DOHH2 (cell line): ENCODE data around the gene DSCAML1.

Experiments
- H3F3A ChIP-seq: fragments of 200-600 bp; sonication (generic), shearing (Covaris generic); 2 replicates; pipeline ENCODE4 v1.6.0; 2016; ENCODE audit warnings: antibody characterized with exemption, mild to moderate bottlenecking; ENCODE audit not compliant: control insufficient read depth, insufficient read depth
- H3K27ac ChIP-seq: fragments of 200-600 bp; sonication (generic); 2 replicates; pipeline ENCODE4 v1.5.1; 2014; ENCODE audit warnings: low read depth, mild to moderate bottlenecking, low read length, moderate library complexity
- H3K27me3 ChIP-seq: fragments of 200-600 bp; sonication (generic); 2 replicates; pipeline ENCODE4 v1.6.1; 2014; ENCODE audit warnings: mild to moderate bottlenecking, low read length, mixed read lengths; ENCODE audit not compliant: control insufficient read depth
- H3K36me3 ChIP-seq: fragments of 200-600 bp; sonication (generic); 2 replicates; pipeline ENCODE4 v1.6.1; 2014; ENCODE audit warnings: mild to moderate bottlenecking, low read length, moderate library complexity, mixed read lengths; ENCODE audit not compliant: control insufficient read depth
- H3K4me1 ChIP-seq: fragments of 200-600 bp; sonication (generic); 2 replicates; pipeline ENCODE4 v1.6.1; 2014; ENCODE audit warnings: mild to moderate bottlenecking, low read length, mixed read lengths; ENCODE audit not compliant: control insufficient read depth
- H3K4me2 ChIP-seq: fragments of 200-600 bp; sonication (generic); 2 replicates; pipeline ENCODE4 v1.6.0; 2014; ENCODE audit warnings: mild to moderate bottlenecking, low read length, moderate library complexity
- H3K4me3 ChIP-seq: fragments of 200-600 bp; sonication (generic); 2 replicates; pipeline ENCODE4 v1.5.1; 2014; ENCODE audit warnings: mild to moderate bottlenecking, low read length, mixed read lengths
- H3K79me2 ChIP-seq: fragments of 200-600 bp; sonication (generic); 2 replicates; pipeline ENCODE4 v1.6.1; 2014; ENCODE audit warnings: mild to moderate bottlenecking, low read length, mixed read lengths; ENCODE audit not compliant: control insufficient read depth
- H3K9me2 ChIP-seq: fragments of 200-600 bp; sonication (generic); replicated peaks from 2 replicates; pipeline ENCODE4 v1.6.1; 2014; ENCODE audit warnings: mild to moderate bottlenecking, low read length, mixed read lengths; ENCODE audit not compliant: control insufficient read depth
- H3K9me3 ChIP-seq: fragments of 200-600 bp; sonication (generic); 2 replicates; pipeline ENCODE4 v1.6.1; 2014; ENCODE audit warnings: antibody characterized with exemption, low read length, mixed read lengths; ENCODE audit not compliant: control insufficient read depth, insufficient read depth
- H4K20me1 ChIP-seq: fragments of 200-600 bp; sonication (generic); 2 replicates; pipeline ENCODE4 v1.6.0; 2014; ENCODE audit warnings: low read depth, mild to moderate bottlenecking, antibody characterized with exemption, low read length, moderate library complexity; ENCODE audit not compliant: control insufficient read depth, insufficient read depth
- EZH2phosphoT487 ChIP-seq: fragments of 200-600 bp; sonication (generic); IDR thresholded peaks from 2 replicates; pipeline ENCODE4 v1.6.1; 2017; ENCODE audit warnings: borderline replicate concordance, mild to moderate bottlenecking, antibody characterized with exemption, low read length, moderate library complexity, mixed read lengths
- TF ChIP-seq, protein P1 (sequence below): fragments of 200-600 bp; sonication (generic); IDR thresholded peaks from one replicate; pipeline ENCODE4 v1.5.1; 2014; ENCODE audit warnings: antibody characterized with exemption, mild to moderate bottlenecking, low read depth, low read length; ENCODE audit not compliant: poor library complexity, severe bottlenecking

DSCAML1 gene

DNA sequence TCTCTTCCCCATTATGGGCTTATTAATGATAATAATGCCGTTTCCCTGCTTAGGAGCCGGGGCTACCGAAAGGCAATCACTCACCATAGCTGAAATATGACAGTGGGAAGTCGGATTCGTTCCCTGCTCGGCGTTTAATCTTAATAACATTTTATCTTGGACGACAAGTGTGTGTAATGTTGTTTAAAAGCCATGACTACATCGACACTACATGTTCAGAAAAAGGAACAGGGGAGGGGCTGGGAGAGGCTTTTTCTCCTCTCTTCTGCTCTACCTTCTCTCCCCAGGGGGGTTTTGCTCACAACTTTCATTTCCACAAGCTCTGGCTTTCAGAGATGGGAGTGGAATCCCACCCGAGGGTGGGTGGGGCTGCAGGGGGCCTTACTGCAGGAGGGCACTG is 105.5 kb downstream of the DSCAML1 start:
- Histone ChIP-seq H3K27me3 (peaks cover 19% of the 10 kb centered on the region), H3K9me2 (no peaks in the 10 kb centered on the region), H3K79me2 (no peaks in the 10 kb centered on the region), H4K20me1 (no peaks in the 10 kb centered on the region), H3K4me2 (no peak overlapping the region), H3F3A (no peaks in the 10 kb centered on the region), H3K4me3 (no peak overlapping the region), H3K36me3 (no peaks in the 10 kb centered on the region), H3K4me1 (no peaks in the 10 kb centered on the region), H3K9me3 (no peaks in the 10 kb centered on the region), H3K27ac (no peak overlapping the region)
- TF ChIP-seq, protein P1, sequence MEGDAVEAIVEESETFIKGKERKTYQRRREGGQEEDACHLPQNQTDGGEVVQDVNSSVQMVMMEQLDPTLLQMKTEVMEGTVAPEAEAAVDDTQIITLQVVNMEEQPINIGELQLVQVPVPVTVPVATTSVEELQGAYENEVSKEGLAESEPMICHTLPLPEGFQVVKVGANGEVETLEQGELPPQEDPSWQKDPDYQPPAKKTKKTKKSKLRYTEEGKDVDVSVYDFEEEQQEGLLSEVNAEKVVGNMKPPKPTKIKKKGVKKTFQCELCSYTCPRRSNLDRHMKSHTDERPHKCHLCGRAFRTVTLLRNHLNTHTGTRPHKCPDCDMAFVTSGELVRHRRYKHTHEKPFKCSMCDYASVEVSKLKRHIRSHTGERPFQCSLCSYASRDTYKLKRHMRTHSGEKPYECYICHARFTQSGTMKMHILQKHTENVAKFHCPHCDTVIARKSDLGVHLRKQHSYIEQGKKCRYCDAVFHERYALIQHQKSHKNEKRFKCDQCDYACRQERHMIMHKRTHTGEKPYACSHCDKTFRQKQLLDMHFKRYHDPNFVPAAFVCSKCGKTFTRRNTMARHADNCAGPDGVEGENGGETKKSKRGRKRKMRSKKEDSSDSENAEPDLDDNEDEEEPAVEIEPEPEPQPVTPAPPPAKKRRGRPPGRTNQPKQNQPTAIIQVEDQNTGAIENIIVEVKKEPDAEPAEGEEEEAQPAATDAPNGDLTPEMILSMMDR, result no peak
- no peak for TF ChIP-seq EZH2phosphoT487

DNA sequence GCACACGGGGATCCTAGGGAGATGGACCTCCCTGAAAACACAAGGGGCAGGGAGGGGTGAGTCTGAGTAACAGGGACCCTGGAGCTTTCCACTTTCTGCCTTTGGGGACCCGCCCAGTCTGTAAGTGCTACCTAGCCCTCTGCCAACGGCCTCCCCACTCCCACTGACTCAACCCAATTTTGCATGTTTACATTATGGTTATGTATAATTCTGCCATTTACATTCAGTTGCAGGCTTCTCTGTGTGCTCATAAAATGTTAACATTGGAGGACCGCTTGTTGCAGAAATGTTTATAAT is 105.8 kb downstream of the DSCAML1 start:
- Histone ChIP-seq H3K4me1 (no peaks in the 10 kb centered on the region), H3K4me2 (no peak overlapping the region), H4K20me1 (no peaks in the 10 kb centered on the region), H3K36me3 (no peaks in the 10 kb centered on the region), H3K79me2 (no peaks in the 10 kb centered on the region), H3K27ac (no peak overlapping the region), H3K9me3 (no peaks in the 10 kb centered on the region), H3K27me3 (peaks cover 19% of the 10 kb centered on the region), H3K9me2 (no peaks in the 10 kb centered on the region), H3K4me3 (no peak overlapping the region), H3F3A (no peaks in the 10 kb centered on the region)
- TF ChIP-seq EZH2phosphoT487, result no peak
- TF ChIP-seq, protein P1, result no peak

DNA sequence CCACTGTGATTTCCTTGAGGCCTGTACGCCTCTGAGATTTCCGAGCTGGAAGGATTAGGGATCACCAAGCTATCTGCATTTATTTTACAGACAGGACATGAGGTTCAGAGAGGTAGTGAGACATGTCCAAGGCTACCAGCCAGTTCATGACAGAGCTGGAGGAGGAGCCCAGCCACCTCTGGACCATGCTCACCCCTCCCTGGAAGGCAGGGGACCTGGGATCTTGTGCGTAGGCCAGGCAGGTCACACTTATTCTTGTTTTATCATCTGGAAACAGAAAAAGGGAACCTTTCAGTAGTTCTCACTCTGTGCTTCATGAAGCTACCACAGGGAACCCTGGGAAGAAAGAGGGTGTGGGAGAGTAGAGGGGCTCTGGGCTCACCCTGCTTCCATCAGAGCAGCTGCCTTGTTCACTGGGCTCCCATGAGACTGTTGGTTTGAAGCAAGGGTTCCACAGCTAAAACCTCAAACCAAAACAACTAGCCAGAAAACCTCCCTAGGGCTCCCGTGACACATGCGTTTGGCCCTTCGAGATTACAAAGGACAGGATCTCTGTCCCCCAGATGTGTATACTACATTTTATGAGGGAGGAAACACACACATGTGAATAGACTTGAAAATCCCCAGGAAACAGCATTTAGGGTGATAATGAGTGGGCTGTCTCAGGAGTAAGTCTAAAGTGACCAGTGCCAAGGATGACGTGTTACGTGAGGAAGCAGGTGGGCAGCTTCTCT is 106.4 kb downstream of the DSCAML1 start:
- no peak overlapping the region for H3K4me3 ChIP-seq
- H3K4me1 ChIP-seq, result no peaks in the 10 kb centered on the region
- no peak overlapping the region for H3K4me2 ChIP-seq
- no peaks in the 10 kb centered on the region for H3K79me2 ChIP-seq
- H4K20me1 ChIP-seq, result no peaks in the 10 kb centered on the region
- no peaks in the 10 kb centered on the region for H3F3A ChIP-seq
- TF ChIP-seq, protein P1, result no peak
- TF ChIP-seq EZH2phosphoT487, result no peak
- peaks cover 19% of the 10 kb centered on the region for H3K27me3 ChIP-seq
- H3K9me2 ChIP-seq, result no peaks in the 10 kb centered on the region
- no peak overlapping the region for H3K27ac ChIP-seq
- H3K9me3 ChIP-seq, result no peaks in the 10 kb centered on the region
- H3K36me3 ChIP-seq, result no peaks in the 10 kb centered on the region
